Sigmoid colon (tissue), 4 donors: ENCODE results near the gene FRMPD4.

Source experiments
- CTCF ChIP-seq, 4 experiments: fragments of 450-650 bp in 3 of 4; fragments of 200-600 bp in 1 of 4; IDR thresholded peaks; one replicate each; pipeline ENCODE4 v1.5.1; 2016 to 2019; ENCODE audit warnings: antibody characterized with exemption in 4 of 4, mild to moderate bottlenecking in 3 of 4, moderate library complexity in 2 of 4
- EP300 ChIP-seq, 4 donors: sonication (generic); formaldehyde crosslinking; IDR thresholded peaks; one replicate each; pipeline ENCODE4 v1.6.1; 2017; ENCODE audit warnings: antibody characterized with exemption in 4 of 4
- POLR2A ChIP-seq, 2 donors: fragments of 450-650 bp; IDR thresholded peaks; one replicate each; pipeline ENCODE4 v1.6.1; 2016; ENCODE audit warnings: antibody characterized with exemption in 2 of 2, mild to moderate bottlenecking in 2 of 2, moderate library complexity in 2 of 2
- POLR2AphosphoS5 ChIP-seq, 4 donors: sonication (generic); formaldehyde crosslinking; IDR thresholded peaks; one replicate each; pipeline ENCODE4 v1.6.1; 2017; ENCODE audit warnings: antibody characterized with exemption in 4 of 4

- TF ChIP-seq CTCF (IDR thresholded peaks at IDR 0.05) (no peak), EP300 (IDR thresholded peaks at IDR 0.05) (no peak), POLR2A (IDR thresholded peaks at IDR 0.05) (no peak), POLR2AphosphoS5 (IDR thresholded peaks at IDR 0.05) (no peak)
These were observed 170.9 kb downstream of the FRMPD4 start for GRCh38 chrX:12309040-12309743.
